SK-N-MC (cell line): ENCODE data around the gene RBM7.

Experiments
- EZH2 ChIP-seq: fragments of 200-600 bp; sonication (generic); IDR thresholded peaks from one replicate; pipeline ENCODE4 v1.6.1; 2017; ENCODE audit warnings: antibody characterized with exemption
- FOXP2 ChIP-seq: optimal IDR thresholded peaks from 2 replicates; pipeline ENCODE3; 2011; ENCODE audit warnings: mild to moderate bottlenecking, moderate library complexity; ENCODE audit not compliant: insufficient read depth; ENCODE audit errors: extremely low read length, control extremely low read depth
- POLR2AphosphoS5 ChIP-seq: IDR thresholded peaks from 2 replicates; pipeline ENCODE4 v1.6.1; 2012; ENCODE audit warnings: mild to moderate bottlenecking, low read depth, low read length, borderline replicate concordance

- TF ChIP-seq POLR2AphosphoS5, result no peak
- no peak for TF ChIP-seq EZH2
- no peak for TF ChIP-seq FOXP2
These were observed 403 bp downstream of the RBM7 start for GRCh38 chr11:114400915-114401223.
